ENCODE data around the gene CELF2. TPM values are rescaled to one million over a fixed set of nuclear protein-coding genes. Genes with fewer than 3 reads are reported as not detected.
"Not testable (repeated sequence)": the region's sequence is repeated elsewhere in the genome, so short reads cannot be mapped to it uniquely, and the experiment has no call there.

The CELF2 gene
- total RNA-seq, 1 donor from 2014 or later = 33.8 TPM

GRCh38 chr10:10994360-10994759 is 23.3 kb upstream of the CELF2 start:
- Mint-ChIP-seq H3K27ac (ENCODE audit: unreplicated experiment) (no peak overlapping the region), H3K4me3 (ENCODE audit: unreplicated experiment) (no peak overlapping the region), H3K9me3 (ENCODE audit: unreplicated experiment) (peaks cover 9% of the 10 kb centered on the region), H3K4me1 (ENCODE audit: unreplicated experiment) (no peaks in the 10 kb centered on the region), H3K36me3 (ENCODE audit: unreplicated experiment) (no peaks in the 10 kb centered on the region), H3K27me3 (ENCODE audit: unreplicated experiment) (no peaks in the 10 kb centered on the region)
- TF ChIP-seq, protein P1, sequence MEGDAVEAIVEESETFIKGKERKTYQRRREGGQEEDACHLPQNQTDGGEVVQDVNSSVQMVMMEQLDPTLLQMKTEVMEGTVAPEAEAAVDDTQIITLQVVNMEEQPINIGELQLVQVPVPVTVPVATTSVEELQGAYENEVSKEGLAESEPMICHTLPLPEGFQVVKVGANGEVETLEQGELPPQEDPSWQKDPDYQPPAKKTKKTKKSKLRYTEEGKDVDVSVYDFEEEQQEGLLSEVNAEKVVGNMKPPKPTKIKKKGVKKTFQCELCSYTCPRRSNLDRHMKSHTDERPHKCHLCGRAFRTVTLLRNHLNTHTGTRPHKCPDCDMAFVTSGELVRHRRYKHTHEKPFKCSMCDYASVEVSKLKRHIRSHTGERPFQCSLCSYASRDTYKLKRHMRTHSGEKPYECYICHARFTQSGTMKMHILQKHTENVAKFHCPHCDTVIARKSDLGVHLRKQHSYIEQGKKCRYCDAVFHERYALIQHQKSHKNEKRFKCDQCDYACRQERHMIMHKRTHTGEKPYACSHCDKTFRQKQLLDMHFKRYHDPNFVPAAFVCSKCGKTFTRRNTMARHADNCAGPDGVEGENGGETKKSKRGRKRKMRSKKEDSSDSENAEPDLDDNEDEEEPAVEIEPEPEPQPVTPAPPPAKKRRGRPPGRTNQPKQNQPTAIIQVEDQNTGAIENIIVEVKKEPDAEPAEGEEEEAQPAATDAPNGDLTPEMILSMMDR (IDR thresholded peaks at IDR 0.05) = no peak
- no peak for DNase-seq (ENCODE audit: extremely low spot score, unreplicated experiment)

DNA sequence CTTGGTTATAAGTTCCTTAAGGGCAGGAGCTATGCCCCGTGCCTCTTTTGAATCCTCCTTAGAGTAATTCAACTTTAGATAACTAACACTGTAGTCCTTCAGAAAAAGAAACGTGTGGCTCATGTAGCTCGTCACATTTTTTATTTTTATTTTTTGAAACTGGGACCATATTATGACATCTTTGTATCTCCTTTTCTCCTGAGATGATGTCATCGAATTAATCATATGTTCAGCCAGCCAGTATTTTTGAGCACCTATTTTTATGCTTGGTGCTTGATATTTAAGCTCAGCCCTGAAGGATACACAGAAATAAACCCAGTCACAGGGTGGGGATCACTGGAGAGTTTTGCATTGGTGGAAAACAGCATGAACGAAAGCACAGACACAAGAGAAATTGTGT is 22.6 kb upstream of the CELF2 start:
- Mint-ChIP-seq H3K27me3 (ENCODE audit: unreplicated experiment) (no peaks in the 10 kb centered on the region), H3K4me1 (ENCODE audit: unreplicated experiment) (no peaks in the 10 kb centered on the region), H3K9me3 (ENCODE audit: unreplicated experiment) (peaks cover 9% of the 10 kb centered on the region), H3K27ac (ENCODE audit: unreplicated experiment) (no peak overlapping the region), H3K4me3 (ENCODE audit: unreplicated experiment) (no peak overlapping the region), H3K36me3 (ENCODE audit: unreplicated experiment) (no peaks in the 10 kb centered on the region)
- DNase-seq (ENCODE audit: extremely low spot score, unreplicated experiment) = no peak
- TF ChIP-seq, protein P1 (IDR thresholded peaks at IDR 0.05) = no peak

DNA sequence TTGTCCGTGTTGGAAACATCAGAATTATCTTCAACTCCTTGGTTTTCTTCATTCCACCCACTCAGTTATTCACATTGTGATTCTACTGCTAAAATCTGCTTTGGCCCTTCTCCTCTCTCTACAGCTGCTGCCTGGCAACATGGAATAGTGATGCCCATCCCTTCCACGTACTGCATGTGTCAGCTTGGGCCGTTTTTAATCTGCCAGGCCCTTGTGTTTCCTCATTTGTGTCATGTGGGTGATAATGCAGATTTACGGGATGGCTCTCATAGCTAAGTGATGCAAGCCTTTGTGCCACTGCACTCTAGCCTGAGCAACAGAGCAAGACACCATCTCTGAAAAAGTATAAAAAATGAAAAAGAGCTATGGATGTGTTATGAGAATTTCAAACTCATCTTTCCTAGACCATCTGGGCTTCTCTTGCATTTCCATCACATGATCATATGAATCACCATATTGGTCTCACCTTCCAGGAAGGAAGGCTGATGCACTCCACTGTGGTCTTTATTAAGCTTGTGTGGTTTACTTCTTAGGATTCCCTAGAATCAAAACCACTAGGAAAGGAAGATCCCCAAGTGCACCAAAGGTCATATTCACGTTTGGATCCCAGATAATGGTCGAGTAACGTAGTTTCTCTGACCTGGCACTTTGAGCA is 20.6 kb upstream of the CELF2 start:
- DNase-seq (ENCODE audit: extremely low spot score, unreplicated experiment) = no peak
- Mint-ChIP-seq H3K9me3 (ENCODE audit: unreplicated experiment) (peaks cover 9% of the 10 kb centered on the region), H3K36me3 (ENCODE audit: unreplicated experiment) (no peaks in the 10 kb centered on the region), H3K27me3 (ENCODE audit: unreplicated experiment) (no peaks in the 10 kb centered on the region), H3K27ac (ENCODE audit: unreplicated experiment) (no peak overlapping the region), H3K4me1 (ENCODE audit: unreplicated experiment) (no peaks in the 10 kb centered on the region), H3K4me3 (ENCODE audit: unreplicated experiment) (no peak overlapping the region)
- TF ChIP-seq, protein P1 (IDR thresholded peaks at IDR 0.05) = no peak

GRCh38 chr10:10999501-10999900 is 18.2 kb upstream of the CELF2 start:
- not testable (repeated sequence) for DNase-seq (ENCODE audit: extremely low spot score, unreplicated experiment); H3K27me3 Mint-ChIP-seq (ENCODE audit: unreplicated experiment); H3K9me3 Mint-ChIP-seq (ENCODE audit: unreplicated experiment); H3K36me3 Mint-ChIP-seq (ENCODE audit: unreplicated experiment); H3K4me3 Mint-ChIP-seq (ENCODE audit: unreplicated experiment); H3K27ac Mint-ChIP-seq (ENCODE audit: unreplicated experiment); H3K4me1 Mint-ChIP-seq (ENCODE audit: unreplicated experiment)

DNA sequence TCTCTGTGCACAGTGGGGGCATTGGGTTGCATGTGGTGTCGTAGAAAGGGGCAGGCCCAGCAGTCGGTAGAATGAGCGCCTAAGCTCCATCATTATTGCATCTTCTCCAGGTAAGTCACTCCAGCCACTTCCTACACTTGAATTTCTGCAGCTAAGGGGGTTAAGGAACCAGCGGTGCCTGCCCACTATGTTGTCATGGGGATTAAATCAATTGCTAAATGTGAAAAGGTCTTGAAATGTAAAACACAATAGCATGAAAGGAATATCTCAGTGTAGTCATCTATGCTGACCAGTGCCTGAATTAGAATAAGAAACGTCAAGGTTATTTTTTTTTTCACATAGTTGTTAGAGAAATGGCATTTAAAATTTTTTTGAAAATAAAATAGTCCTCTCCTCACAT is 15.2 kb upstream of the CELF2 start:
- Mint-ChIP-seq H3K36me3 (ENCODE audit: unreplicated experiment) (no peaks in the 10 kb centered on the region), H3K9me3 (ENCODE audit: unreplicated experiment) (no peaks in the 10 kb centered on the region)

More for the DNA sequence above, 15.2 kb upstream of the CELF2 start:
- Mint-ChIP-seq H3K27ac (ENCODE audit: unreplicated experiment) (no peak overlapping the region), H3K4me1 (ENCODE audit: unreplicated experiment) (peaks cover 2% of the 10 kb centered on the region), H3K4me3 (ENCODE audit: unreplicated experiment) (no peak overlapping the region), H3K27me3 (ENCODE audit: unreplicated experiment) (peaks cover 9% of the 10 kb centered on the region)
- TF ChIP-seq, protein P1 (IDR thresholded peaks at IDR 0.05) = no peak
- no peak for DNase-seq (ENCODE audit: extremely low spot score, unreplicated experiment)

Measured in osteocyte (in vitro differentiated cells).